ENCODE data around the gene PDK2.

- TF ChIP-seq CTCF (IDR thresholded peaks at IDR 0.05 in 2 of 3, conservative IDR thresholded peaks at IDR 0.05 in 1 of 3; ENCODE audit: insufficient read depth in 2 of 3, low read depth in 1 of 3, low read length in 3 of 3), result no peak
- no peak for TF ChIP-seq SREBF2 (CRISPR knock-in tag; IDR thresholded peaks at IDR 0.05)
- no peak for TF ChIP-seq POLR2A (conservative IDR thresholded peaks at IDR 0.05)
- no peak for TF ChIP-seq ELF1 (tag; IDR thresholded peaks at IDR 0.05)
- no peak for TF ChIP-seq ZBTB33 (CRISPR knock-in tag; IDR thresholded peaks at IDR 0.05)
- TF ChIP-seq ERF (CRISPR knock-in tag; IDR thresholded peaks at IDR 0.05), result no peak
- TF ChIP-seq CBFB (CRISPR knock-in tag; IDR thresholded peaks at IDR 0.05), result no peak
- TF ChIP-seq CEBPG (CRISPR knock-in tag; IDR thresholded peaks at IDR 0.05), result no peak
- no peak for TF ChIP-seq CEBPG (tag; conservative IDR thresholded peaks at IDR 0.05 in 1 of 2, IDR thresholded peaks at IDR 0.05 in 1 of 2)
- TF ChIP-seq L3MBTL2 (IDR thresholded peaks at IDR 0.05), result peak; percentile 86
- no peak for TF ChIP-seq ZNF121 (CRISPR knock-in tag; conservative IDR thresholded peaks at IDR 0.05)
- TF ChIP-seq RAD21 (CRISPR knock-in tag; conservative IDR thresholded peaks at IDR 0.05 in 1 of 2, IDR thresholded peaks at IDR 0.05 in 1 of 2), result no peak
- TF ChIP-seq REST (IDR thresholded peaks at IDR 0.05; ENCODE audit: borderline replicate concordance), result no peak
- no peak for TF ChIP-seq REST (CRISPR knock-in tag; IDR thresholded peaks at IDR 0.05; ENCODE audit: low read depth)
These were observed 44.0 kb upstream of the PDK2 start for GRCh38 chr17:50051082-50051576.

All from K562 (cell line).